ENCODE data around the gene GPRC5A.

GRCh38 chr12:12960639-12961209 lies 69.4 kb downstream of the GPRC5A start:
- TF ChIP-seq, protein P1, sequence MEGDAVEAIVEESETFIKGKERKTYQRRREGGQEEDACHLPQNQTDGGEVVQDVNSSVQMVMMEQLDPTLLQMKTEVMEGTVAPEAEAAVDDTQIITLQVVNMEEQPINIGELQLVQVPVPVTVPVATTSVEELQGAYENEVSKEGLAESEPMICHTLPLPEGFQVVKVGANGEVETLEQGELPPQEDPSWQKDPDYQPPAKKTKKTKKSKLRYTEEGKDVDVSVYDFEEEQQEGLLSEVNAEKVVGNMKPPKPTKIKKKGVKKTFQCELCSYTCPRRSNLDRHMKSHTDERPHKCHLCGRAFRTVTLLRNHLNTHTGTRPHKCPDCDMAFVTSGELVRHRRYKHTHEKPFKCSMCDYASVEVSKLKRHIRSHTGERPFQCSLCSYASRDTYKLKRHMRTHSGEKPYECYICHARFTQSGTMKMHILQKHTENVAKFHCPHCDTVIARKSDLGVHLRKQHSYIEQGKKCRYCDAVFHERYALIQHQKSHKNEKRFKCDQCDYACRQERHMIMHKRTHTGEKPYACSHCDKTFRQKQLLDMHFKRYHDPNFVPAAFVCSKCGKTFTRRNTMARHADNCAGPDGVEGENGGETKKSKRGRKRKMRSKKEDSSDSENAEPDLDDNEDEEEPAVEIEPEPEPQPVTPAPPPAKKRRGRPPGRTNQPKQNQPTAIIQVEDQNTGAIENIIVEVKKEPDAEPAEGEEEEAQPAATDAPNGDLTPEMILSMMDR (IDR thresholded peaks at IDR 0.05), result no peak
- no peak for TF ChIP-seq POLR2AphosphoS5 (IDR thresholded peaks at IDR 0.05)
